Ovary (tissue), 9 donors: ENCODE data around the gene PRPH2. TPM values are rescaled to one million over a fixed set of nuclear protein-coding genes. Genes with fewer than 3 reads are reported as not detected.

Experiments used
- DNase-seq, 5 donors: peaks; one replicate each; pipeline ENCODE4 v3.0.0-alpha.2; 2019 to 2020
- H3K27ac ChIP-seq, 2 donors: fragments of 200-600 bp; one replicate each; pipeline versions ENCODE4 v1.5.1 to v1.8.0; 2019 to 2022
- H3K27me3 ChIP-seq: fragments of 200-600 bp; one replicate; pipeline ENCODE4 v1.8.0; 2022
- H3K36me3 ChIP-seq: fragments of 200-600 bp; sonication (generic); one replicate; pipeline ENCODE4 v1.5.1; 2019
- H3K4me1 ChIP-seq: one replicate; pipeline ENCODE4 v1.8.1; 2013; ENCODE audit warnings: mild to moderate bottlenecking, moderate library complexity; ENCODE audit not compliant: insufficient read depth
- H3K4me3 ChIP-seq: fragments of 200-600 bp; sonication (generic); one replicate; pipeline ENCODE4 v1.5.1; 2017
- H3K9me3 ChIP-seq, 2 donors: fragments of 200-600 bp in 1 of 2; sonication (generic) in 1 of 2; one replicate each; pipeline versions ENCODE4 v1.5.1 to v1.8.1; 2013 to 2019; ENCODE audit warnings: mild to moderate bottlenecking in 1 of 2, moderate library complexity in 1 of 2
- EP300 ChIP-seq: sonication (generic); formaldehyde crosslinking; IDR thresholded peaks from one replicate; pipeline ENCODE4 v1.6.1; 2017; ENCODE audit warnings: antibody characterized with exemption
- POLR2A ChIP-seq: fragments of 450-650 bp; IDR thresholded peaks from one replicate; pipeline ENCODE4 v1.6.1; 2017; ENCODE audit warnings: antibody characterized with exemption, mild to moderate bottlenecking, moderate library complexity
- WGBS, 3 donors: extraction: QIAGEN DNeasy Blood & Tissue Kit in 1 of 3; methylation state at CpG; one replicate each; pipeline versions ENCODE4 v1.1.5 to v1.1.7; 2013 to 2017; 5-methylcytosine and 5-hydroxymethylcytosine counted together
- intact Hi-C, 4 donors: fragments of 100-400 bp; cut with DNase I; formaldehyde crosslinking; loops; one replicate each; pipeline versions ENCODE4 v1.11.0 to v1.15.1; 2022 to 2023
- polyA plus RNA-seq, 2 donors: library from polyadenylated mRNA; stranded (reverse); fragments of 200-250 nt in 1 of 2; fragments of 350-450 nt in 1 of 2; fragmentation: Illumina TruSeq in 1 of 2; extraction: RNeasy Lipid Tissue Mini Kit (QIAGEN cat#74804) in 1 of 2; gene quantifications; one replicate each; pipeline ENCODE4 v1.2.3, GENCODE V29; 2013 to 2014
- total RNA-seq, 7 donors: library from RNA; depleted of rRNA in 2 of 7; stranded (reverse); fragments of >200 nt in 2 of 7; fragmentation: NEBNext Ultra II Directional in 3 of 7; extraction: Animal tissue kit (Norgen Biotek cat#: 25700) in 3 of 7; gene quantifications; one replicate each; pipeline versions ENCODE4 v1.1.0 to v1.2.4, GENCODE V29; 2016 to 2023
- TF ChIP-seq, protein P1 (sequence below), 3 donors: fragments of 450-650 bp in 2 of 3; fragments of 200-600 bp in 1 of 3; IDR thresholded peaks; one replicate each; pipeline versions ENCODE4 v1.5.1 to v1.8.0; 2016 to 2022; ENCODE audit warnings: antibody characterized with exemption in 3 of 3, mild to moderate bottlenecking in 1 of 3
- donor health status: DM: no; HTN: no; CAD: no; lungs with moderate emphysema.
- donor health status: DM: no; HTN: no; CAD: no.
- donor health status: Bipolar disorder and iron deficiency.
- donor health status: DM: yes; HTN: yes; CAD: no.
- donor health status: DM: no; HTN: no; CAD: no.
- donor health status: DM: yes; HTN: yes; CAD: no.

The PRPH2 gene
- total and polyA plus RNA-seq, 9 donors: 0.80 to 6.8 (median 3.5) TPM

GRCh38 chr6:42748203-42748898 lies 26.0 kb upstream of the PRPH2 start:
- Histone ChIP-seq H3K27ac (no peak overlapping the region), H3K4me3 (no peak overlapping the region), H3K9me3 (no peaks in the 10 kb centered on the region), H3K4me1 (peaks cover 10% of the 10 kb centered on the region), H3K36me3 (no peaks in the 10 kb centered on the region), H3K27me3 (no peaks in the 10 kb centered on the region)
- WGBS, 3 donors: 29 to 44% (median 33%) methylated on average over 8 of the region's 8 CpGs
- TF ChIP-seq POLR2A (no peak), EP300 (no peak)
- TF ChIP-seq, protein P1, sequence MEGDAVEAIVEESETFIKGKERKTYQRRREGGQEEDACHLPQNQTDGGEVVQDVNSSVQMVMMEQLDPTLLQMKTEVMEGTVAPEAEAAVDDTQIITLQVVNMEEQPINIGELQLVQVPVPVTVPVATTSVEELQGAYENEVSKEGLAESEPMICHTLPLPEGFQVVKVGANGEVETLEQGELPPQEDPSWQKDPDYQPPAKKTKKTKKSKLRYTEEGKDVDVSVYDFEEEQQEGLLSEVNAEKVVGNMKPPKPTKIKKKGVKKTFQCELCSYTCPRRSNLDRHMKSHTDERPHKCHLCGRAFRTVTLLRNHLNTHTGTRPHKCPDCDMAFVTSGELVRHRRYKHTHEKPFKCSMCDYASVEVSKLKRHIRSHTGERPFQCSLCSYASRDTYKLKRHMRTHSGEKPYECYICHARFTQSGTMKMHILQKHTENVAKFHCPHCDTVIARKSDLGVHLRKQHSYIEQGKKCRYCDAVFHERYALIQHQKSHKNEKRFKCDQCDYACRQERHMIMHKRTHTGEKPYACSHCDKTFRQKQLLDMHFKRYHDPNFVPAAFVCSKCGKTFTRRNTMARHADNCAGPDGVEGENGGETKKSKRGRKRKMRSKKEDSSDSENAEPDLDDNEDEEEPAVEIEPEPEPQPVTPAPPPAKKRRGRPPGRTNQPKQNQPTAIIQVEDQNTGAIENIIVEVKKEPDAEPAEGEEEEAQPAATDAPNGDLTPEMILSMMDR (IDR thresholded peaks at IDR 0.05): no peak
- intact Hi-C loops: loop anchor here in 1 of 4 donors (5.0 kb wide), 1 partner anchor 34 kb away; the partner anchor contains the start of gene BICRAL
- no peak for DNase-seq

- WGBS, 3 donors: 0 to 1% (median 0%) methylated on average over 54 to 55 of the region's 55 CpGs
- Histone ChIP-seq H3K9me3 (no peaks in the 10 kb centered on the region), H3K27me3 (no peaks in the 10 kb centered on the region), H3K27ac (peak overlapping the region; percentile 84 to 85), H3K36me3 (no peaks in the 10 kb centered on the region), H3K4me1 (peaks cover 7% of the 10 kb centered on the region), H3K4me3 (peak overlapping the region; percentile 90)
- peak; percentile 76 to 88 (median 82) for DNase-seq
- intact Hi-C loops: loop anchor here in 2 of 4 donors (1.0 to 5.0 kb wide), 2 partner anchors 36 to 37 kb away; partner anchors contain the start of gene BICRAL (in 1 of the 2)
- TF ChIP-seq, protein P1 (IDR thresholded peaks at IDR 0.05): no peak
- TF ChIP-seq POLR2A: peak; percentile 49
- TF ChIP-seq EP300: no peak
These were observed 24.3 kb upstream of the PRPH2 start for GRCh38 chr6:42746463-42747391.

- TF ChIP-seq, protein P1 (IDR thresholded peaks at IDR 0.05): peak in 1 of 3 donors; percentile 16
- TF ChIP-seq EP300 (no peak), POLR2A (peak; percentile 86)
- H3K9me3 ChIP-seq: no peaks in the 10 kb centered on the region
- H3K4me1 ChIP-seq: peaks cover 6% of the 10 kb centered on the region
- H3K4me3 ChIP-seq: peak within 1 kb of the TSS; percentile 90
- peak; percentile 92 to 96 (median 94) for DNase-seq
- WGBS, 3 donors: 0 to 1% (median 1%) methylated on average over 57 of the region's 57 CpGs
- H3K27me3 ChIP-seq: no peaks in the 10 kb centered on the region
- H3K36me3 ChIP-seq: no peaks in the 10 kb centered on the region
- peak within 1 kb of the TSS; percentile 84 to 85 for H3K27ac ChIP-seq
- intact Hi-C loops: loop anchor here in 2 of 4 donors (1.0 to 5.0 kb wide), 2 partner anchors 36 to 37 kb away; partner anchors contain the start of gene BICRAL (in 1 of the 2)
These were observed 23.5 kb upstream of the PRPH2 start, which contains the start of gene TBCC for GRCh38 chr6:42745640-42746462. Gene TBCC (minus strand): TSS chr6:42746103. CDS start chr6:42746073, 30 bp downstream.
